Measurements from ENCODE around the gene ASAP2.

The ASAP2 gene

GRCh38 chr2:9359463-9359862 is 152.9 kb downstream of the ASAP2 start:
- no peak for DNase-seq

GRCh38 chr2:9360110-9360509 is 153.5 kb downstream of the ASAP2 start:
- DNase-seq = no peak

GRCh38 chr2:9360701-9361100 is 154.1 kb downstream of the ASAP2 start:
- no peak for DNase-seq

- no peak for DNase-seq
Measured at GRCh38 chr2:9364373-9364772, 157.8 kb downstream of the ASAP2 start.

GRCh38 chr2:9364791-9365497 is 158.3 kb downstream of the ASAP2 start:
- DNase-seq = no peak

GRCh38 chr2:9365498-9366019 is 158.9 kb downstream of the ASAP2 start:
- DNase-seq = no peak

- DNase-seq = peak; percentile 27
Measured at GRCh38 chr2:9366026-9366425, 159.4 kb downstream of the ASAP2 start.

- DNase-seq = no peak
Measured at GRCh38 chr2:9370746-9371145, 164.1 kb downstream of the ASAP2 start.

- DNase-seq = no peak
Measured at GRCh38 chr2:9373047-9373446, 166.4 kb downstream of the ASAP2 start.

- DNase-seq = no peak
Measured at GRCh38 chr2:9373476-9373875, 166.9 kb downstream of the ASAP2 start.

- DNase-seq = no peak
Measured at GRCh38 chr2:9374071-9374730, 167.6 kb downstream of the ASAP2 start.

GRCh38 chr2:9375857-9376428 is 169.3 kb downstream of the ASAP2 start:
- no peak for DNase-seq

- DNase-seq = no peak
Measured at GRCh38 chr2:9377461-9378097, 171.0 kb downstream of the ASAP2 start.

- peak; percentile 93 for DNase-seq
Measured at GRCh38 chr2:9378433-9379390, 172.1 kb downstream of the ASAP2 start.

- no peak for DNase-seq
Measured at GRCh38 chr2:9379391-9379755, 172.8 kb downstream of the ASAP2 start.

GRCh38 chr2:9380702-9381628 is 174.4 kb downstream of the ASAP2 start:
- no peak for DNase-seq

GRCh38 chr2:9382604-9383235 is 176.1 kb downstream of the ASAP2 start:
- DNase-seq = no peak

GRCh38 chr2:9384521-9384920 is 177.9 kb downstream of the ASAP2 start:
- DNase-seq = no peak

- no peak for DNase-seq
Measured at GRCh38 chr2:9385841-9386240, 179.2 kb downstream of the ASAP2 start.

- DNase-seq = no peak
Measured at GRCh38 chr2:9388199-9388681, 181.6 kb downstream of the ASAP2 start.
